Measurements from ENCODE around the gene UACA.

DNA sequence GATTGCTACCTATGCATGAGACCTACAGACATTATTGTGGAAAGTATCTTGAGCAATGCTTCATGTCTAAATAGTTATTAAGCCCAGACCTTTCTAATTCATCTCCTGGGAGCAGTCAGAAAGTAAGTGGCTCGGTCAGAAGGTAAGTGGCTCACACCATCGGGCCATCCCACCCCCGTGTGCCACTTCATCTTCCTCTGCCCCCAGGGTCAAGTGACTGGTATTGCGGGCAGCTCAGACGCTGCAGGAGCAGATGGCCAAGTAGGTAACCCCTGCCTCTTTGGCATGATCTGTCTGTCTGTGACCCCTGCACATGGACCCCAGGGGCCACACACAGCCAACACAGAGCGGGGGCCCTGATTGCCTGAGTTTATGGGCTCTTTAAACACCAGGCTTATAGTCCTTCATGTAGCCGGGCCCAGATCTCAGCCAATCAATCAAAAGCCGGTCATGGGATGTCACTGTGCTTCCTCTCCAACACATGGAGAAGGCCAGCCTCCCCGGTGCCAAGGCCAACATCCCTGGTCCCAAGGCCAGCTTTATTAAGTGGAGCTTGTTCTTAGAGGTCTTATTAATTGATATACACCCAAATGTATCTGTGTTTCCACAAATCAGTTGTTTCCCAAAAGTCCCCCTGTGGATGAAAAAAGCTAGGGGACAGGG is 47.7 kb upstream of the UACA start:
- TF ChIP-seq BACH2 (CRISPR knock-in tag; IDR thresholded peaks at IDR 0.05; ENCODE audit: borderline replicate concordance) (no peak), ARNTL (CRISPR knock-in tag; IDR thresholded peaks at IDR 0.05; ENCODE audit: borderline replicate concordance, low read depth) (no peak)
- TF ChIP-seq, protein P1, sequence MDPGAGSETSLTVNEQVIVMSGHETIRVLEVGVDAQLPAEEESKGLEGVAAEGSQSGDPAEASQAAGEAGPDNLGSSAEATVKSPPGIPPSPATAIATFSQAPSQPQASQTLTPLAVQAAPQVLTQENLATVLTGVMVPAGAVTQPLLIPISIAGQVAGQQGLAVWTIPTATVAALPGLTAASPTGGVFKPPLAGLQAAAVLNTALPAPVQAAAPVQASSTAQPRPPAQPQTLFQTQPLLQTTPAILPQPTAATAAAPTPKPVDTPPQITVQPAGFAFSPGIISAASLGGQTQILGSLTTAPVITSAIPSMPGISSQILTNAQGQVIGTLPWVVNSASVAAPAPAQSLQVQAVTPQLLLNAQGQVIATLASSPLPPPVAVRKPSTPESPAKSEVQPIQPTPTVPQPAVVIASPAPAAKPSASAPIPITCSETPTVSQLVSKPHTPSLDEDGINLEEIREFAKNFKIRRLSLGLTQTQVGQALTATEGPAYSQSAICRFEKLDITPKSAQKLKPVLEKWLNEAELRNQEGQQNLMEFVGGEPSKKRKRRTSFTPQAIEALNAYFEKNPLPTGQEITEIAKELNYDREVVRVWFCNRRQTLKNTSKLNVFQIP (CRISPR knock-in tag; IDR thresholded peaks at IDR 0.05; ENCODE audit: borderline replicate concordance, low read depth) = no peak

Measured in SK-N-SH treated with all-trans-retinoic acid at 6 μM for 48 hours (cell line).